ENCODE measurements around the gene GPR35. TPM values are rescaled to one million over a fixed set of nuclear protein-coding genes. Genes with fewer than 3 reads are reported as not detected.

GPR35 gene
- total RNA-seq, 1 donor from 2014 or later, result 1.5 TPM

DNA sequence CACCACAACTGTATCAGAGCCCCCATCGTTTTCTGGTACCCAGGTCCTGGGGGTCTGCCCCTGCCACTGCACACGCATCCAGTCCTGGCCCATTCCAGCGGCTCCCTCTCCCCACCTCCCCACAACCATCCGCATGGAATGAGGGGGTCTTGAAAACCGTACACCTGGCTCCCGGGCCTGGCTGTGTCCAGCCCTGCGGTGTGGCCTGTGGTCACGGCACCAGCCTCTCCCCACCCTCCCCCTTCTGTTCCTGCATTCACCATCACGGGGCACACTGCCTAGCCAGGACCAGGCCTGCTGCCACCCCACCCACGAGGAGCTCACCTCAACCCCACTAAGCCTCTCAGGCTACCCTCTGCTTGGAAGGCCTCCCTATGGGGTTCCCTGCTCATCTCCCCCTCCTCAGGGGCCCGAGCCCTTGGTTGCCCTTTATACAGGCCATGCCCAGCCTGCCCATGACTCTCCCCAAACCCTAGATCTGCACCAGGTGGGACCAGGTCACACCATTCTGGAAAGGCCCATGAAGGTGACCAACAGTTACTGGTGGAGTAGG lies 11.4 kb downstream of the GPR35 start:
- Mint-ChIP-seq H3K36me3 (ENCODE audit: unreplicated experiment) (peaks cover 9% of the 10 kb centered on the region), H3K4me1 (ENCODE audit: low read depth, unreplicated experiment) (no peaks in the 10 kb centered on the region), H3K4me3 (ENCODE audit: unreplicated experiment) (no peak overlapping the region), H3K27me3 (ENCODE audit: unreplicated experiment) (peaks cover 4% of the 10 kb centered on the region), H3K9me3 (ENCODE audit: unreplicated experiment) (peaks cover 20% of the 10 kb centered on the region), H3K27ac (ENCODE audit: unreplicated experiment) (no peak overlapping the region)
- no peak for DNase-seq
- TF ChIP-seq, protein P1, sequence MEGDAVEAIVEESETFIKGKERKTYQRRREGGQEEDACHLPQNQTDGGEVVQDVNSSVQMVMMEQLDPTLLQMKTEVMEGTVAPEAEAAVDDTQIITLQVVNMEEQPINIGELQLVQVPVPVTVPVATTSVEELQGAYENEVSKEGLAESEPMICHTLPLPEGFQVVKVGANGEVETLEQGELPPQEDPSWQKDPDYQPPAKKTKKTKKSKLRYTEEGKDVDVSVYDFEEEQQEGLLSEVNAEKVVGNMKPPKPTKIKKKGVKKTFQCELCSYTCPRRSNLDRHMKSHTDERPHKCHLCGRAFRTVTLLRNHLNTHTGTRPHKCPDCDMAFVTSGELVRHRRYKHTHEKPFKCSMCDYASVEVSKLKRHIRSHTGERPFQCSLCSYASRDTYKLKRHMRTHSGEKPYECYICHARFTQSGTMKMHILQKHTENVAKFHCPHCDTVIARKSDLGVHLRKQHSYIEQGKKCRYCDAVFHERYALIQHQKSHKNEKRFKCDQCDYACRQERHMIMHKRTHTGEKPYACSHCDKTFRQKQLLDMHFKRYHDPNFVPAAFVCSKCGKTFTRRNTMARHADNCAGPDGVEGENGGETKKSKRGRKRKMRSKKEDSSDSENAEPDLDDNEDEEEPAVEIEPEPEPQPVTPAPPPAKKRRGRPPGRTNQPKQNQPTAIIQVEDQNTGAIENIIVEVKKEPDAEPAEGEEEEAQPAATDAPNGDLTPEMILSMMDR (IDR thresholded peaks at IDR 0.05; ENCODE audit: partially characterized antibody, unreplicated experiment), result no peak

DNA sequence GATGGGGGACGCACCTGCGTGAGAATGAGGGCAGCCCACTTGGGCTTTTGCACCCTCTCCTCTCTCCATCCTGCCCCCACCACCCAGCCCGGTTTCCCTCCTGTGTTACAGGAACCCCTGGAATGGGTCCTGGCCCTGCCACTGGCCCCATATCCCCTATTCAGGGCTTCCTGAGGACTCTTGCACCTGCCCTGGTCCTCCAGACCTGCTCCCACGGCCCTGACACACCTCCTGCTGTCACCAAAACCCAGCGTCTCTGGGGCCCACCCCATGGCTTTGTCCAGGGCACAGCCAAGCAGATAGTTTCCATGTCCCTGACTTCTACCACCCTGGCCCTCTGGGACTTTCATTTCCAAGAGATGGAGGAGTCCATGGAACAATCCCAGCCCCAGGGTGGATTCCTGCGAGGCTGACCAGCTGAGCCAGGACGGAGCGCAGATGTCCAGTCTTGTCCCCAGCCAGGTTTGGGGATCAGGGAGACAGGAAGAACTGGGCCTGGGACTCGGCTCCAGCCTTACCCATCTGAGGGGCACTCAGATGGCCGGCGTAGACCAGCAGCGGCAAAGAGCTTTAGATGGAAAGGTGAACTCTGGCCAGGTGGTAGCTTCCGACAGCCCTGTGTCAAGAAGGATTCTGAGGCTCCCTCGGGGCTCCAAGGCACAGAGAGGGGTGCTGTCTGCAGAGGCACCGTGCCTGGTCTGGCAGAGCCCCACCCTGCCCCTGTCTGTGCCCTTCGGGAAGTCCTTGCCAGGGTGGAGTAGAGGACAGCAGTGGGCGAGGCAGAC lies 12.0 kb downstream of the GPR35 start:
- TF ChIP-seq, protein P1 (IDR thresholded peaks at IDR 0.05; ENCODE audit: partially characterized antibody, unreplicated experiment), result no peak
- Mint-ChIP-seq H3K36me3 (ENCODE audit: unreplicated experiment) (peaks cover 9% of the 10 kb centered on the region), H3K27me3 (ENCODE audit: unreplicated experiment) (peaks cover 6% of the 10 kb centered on the region), H3K9me3 (ENCODE audit: unreplicated experiment) (peaks cover 20% of the 10 kb centered on the region), H3K27ac (ENCODE audit: unreplicated experiment) (no peak overlapping the region), H3K4me1 (ENCODE audit: low read depth, unreplicated experiment) (no peaks in the 10 kb centered on the region), H3K4me3 (ENCODE audit: unreplicated experiment) (no peak overlapping the region)
- no peak for DNase-seq

DNA sequence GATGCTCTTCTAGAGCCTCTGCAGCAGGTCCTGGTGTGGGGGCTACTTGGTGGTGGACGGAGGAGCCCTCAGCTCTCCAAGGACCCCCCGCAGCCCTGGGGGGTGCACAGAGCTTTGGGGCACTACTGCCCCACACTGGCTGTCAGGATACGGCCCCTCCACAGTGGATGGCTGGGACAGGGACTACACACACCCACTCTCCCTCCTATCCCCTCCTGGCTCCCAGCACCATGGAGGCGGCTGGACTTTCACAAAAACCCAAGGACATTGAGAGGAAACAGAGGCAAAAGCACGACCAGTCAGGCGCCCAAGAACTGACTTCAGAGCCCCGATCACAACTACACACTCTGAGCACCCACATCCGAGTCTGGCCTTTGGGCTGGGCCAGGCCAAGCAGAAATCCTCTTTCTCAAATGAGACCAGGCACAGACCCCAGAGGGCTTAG lies 12.6 kb downstream of the GPR35 start:
- Mint-ChIP-seq H3K4me1 (ENCODE audit: low read depth, unreplicated experiment) (no peaks in the 10 kb centered on the region), H3K9me3 (ENCODE audit: unreplicated experiment) (peaks cover 17% of the 10 kb centered on the region), H3K27ac (ENCODE audit: unreplicated experiment) (no peak overlapping the region), H3K27me3 (ENCODE audit: unreplicated experiment) (peaks cover 6% of the 10 kb centered on the region), H3K36me3 (ENCODE audit: unreplicated experiment) (peaks cover 8% of the 10 kb centered on the region), H3K4me3 (ENCODE audit: unreplicated experiment) (no peak overlapping the region)
- TF ChIP-seq, protein P1 (IDR thresholded peaks at IDR 0.05; ENCODE audit: partially characterized antibody, unreplicated experiment), result no peak
- no peak for DNase-seq

DNA sequence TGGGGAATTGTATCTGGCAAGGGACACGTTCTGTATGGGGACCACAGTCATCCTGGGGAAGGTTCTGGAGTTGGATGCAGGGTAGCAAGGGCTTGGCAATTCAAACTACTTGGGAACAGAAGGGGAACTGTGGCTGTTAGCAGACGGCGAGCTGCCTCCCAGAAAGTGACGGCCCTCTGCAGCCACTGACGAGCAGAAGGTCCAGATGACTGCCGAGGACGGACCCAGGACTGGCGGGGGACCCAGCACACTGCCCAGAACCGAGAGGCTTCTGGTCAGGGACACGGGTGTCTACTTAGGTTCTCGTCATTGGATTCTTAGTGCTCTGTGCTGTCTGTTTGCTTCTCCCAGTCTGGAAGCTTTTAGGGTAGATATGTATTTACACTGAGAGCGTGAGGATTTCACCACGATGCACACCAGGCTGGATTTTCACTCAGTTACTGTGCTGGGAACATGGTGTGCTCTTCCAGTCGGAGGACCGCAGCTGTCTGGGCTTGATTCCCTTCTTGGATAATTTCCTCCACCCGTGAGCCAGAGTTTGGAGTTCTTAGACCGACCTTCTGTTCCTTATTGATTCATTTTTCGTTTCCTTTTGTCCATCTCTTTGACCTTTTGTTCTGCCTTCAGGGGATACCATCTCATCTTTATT lies 13.4 kb downstream of the GPR35 start:
- TF ChIP-seq, protein P1 (IDR thresholded peaks at IDR 0.05; ENCODE audit: partially characterized antibody, unreplicated experiment), result no peak
- H3K36me3 Mint-ChIP-seq (ENCODE audit: unreplicated experiment), result peaks cover under 1% of the 10 kb centered on the region
- H3K9me3 Mint-ChIP-seq (ENCODE audit: unreplicated experiment), result peaks cover 13% of the 10 kb centered on the region
- peaks cover 6% of the 10 kb centered on the region for H3K27me3 Mint-ChIP-seq (ENCODE audit: unreplicated experiment)
- no peak for DNase-seq
- H3K4me1 Mint-ChIP-seq (ENCODE audit: low read depth, unreplicated experiment), result no peaks in the 10 kb centered on the region
- H3K27ac Mint-ChIP-seq (ENCODE audit: unreplicated experiment), result no peak overlapping the region
- no peak overlapping the region for H3K4me3 Mint-ChIP-seq (ENCODE audit: unreplicated experiment)

DNA sequence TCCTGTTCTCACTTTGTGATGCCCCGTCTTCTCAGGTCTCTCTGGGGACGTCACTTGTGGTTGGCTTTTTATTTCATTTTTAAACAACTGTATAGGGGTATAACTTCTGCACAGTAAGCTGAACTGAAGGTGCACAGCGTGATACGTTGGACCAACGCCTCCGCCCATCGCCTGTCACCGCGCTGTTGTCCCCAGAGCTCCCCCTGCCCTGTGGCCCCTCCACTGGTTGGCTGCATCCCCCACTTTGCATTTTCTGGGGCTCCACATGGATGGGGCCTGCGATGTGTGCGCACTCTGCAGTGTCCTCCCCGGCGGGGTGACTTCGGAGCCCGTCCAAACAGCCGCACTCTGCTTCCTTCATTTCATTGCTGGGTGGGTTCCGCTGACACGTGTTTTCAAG lies 14.3 kb downstream of the GPR35 start:
- Mint-ChIP-seq H3K27ac (ENCODE audit: unreplicated experiment) (no peak overlapping the region), H3K4me1 (ENCODE audit: low read depth, unreplicated experiment) (no peaks in the 10 kb centered on the region), H3K36me3 (ENCODE audit: unreplicated experiment) (no peaks in the 10 kb centered on the region), H3K9me3 (ENCODE audit: unreplicated experiment) (peaks cover 12% of the 10 kb centered on the region), H3K4me3 (ENCODE audit: unreplicated experiment) (no peak overlapping the region), H3K27me3 (ENCODE audit: unreplicated experiment) (peaks cover 8% of the 10 kb centered on the region)
- TF ChIP-seq, protein P1 (IDR thresholded peaks at IDR 0.05; ENCODE audit: partially characterized antibody, unreplicated experiment), result no peak
- DNase-seq, result no peak
